Measurements from ENCODE around the gene GNPAT.

Gene GNPAT

GRCh38 chr1:231213831-231214573, 27.0 kb upstream of the GNPAT start:
- DNase-seq (ENCODE audit: low read depth): no peak

GRCh38 chr1:231214918-231215680, 25.9 kb upstream of the GNPAT start:
- no peak for DNase-seq (ENCODE audit: low read depth)

- DNase-seq (ENCODE audit: low read depth): no peak
These were observed 25.2 kb upstream of the GNPAT start for GRCh38 chr1:231215681-231216385.

GRCh38 chr1:231216498-231216897, 24.5 kb upstream of the GNPAT start:
- no peak for DNase-seq (ENCODE audit: low read depth)

GRCh38 chr1:231217056-231217455, 24.0 kb upstream of the GNPAT start:
- no peak for DNase-seq (ENCODE audit: low read depth)

GRCh38 chr1:231218078-231218477, 22.9 kb upstream of the GNPAT start:
- no peak for DNase-seq (ENCODE audit: low read depth)

- DNase-seq (ENCODE audit: low read depth): no peak
These were observed 21.3 kb upstream of the GNPAT start for GRCh38 chr1:231219422-231220401.

GRCh38 chr1:231220801-231221200, 20.2 kb upstream of the GNPAT start:
- DNase-seq (ENCODE audit: low read depth): no peak

GRCh38 chr1:231226156-231226555, 14.9 kb upstream of the GNPAT start:
- no peak for DNase-seq (ENCODE audit: low read depth)

GRCh38 chr1:231231511-231231910, 9.5 kb upstream of the GNPAT start:
- DNase-seq (ENCODE audit: low read depth): no peak

- no peak for DNase-seq (ENCODE audit: low read depth)
These were observed 7.9 kb upstream of the GNPAT start for GRCh38 chr1:231232870-231233734.

- DNase-seq (ENCODE audit: low read depth): no peak
These were observed 7.1 kb upstream of the GNPAT start for GRCh38 chr1:231233735-231234417.

GRCh38 chr1:231234506-231234905, 6.5 kb upstream of the GNPAT start:
- DNase-seq (ENCODE audit: low read depth): no peak

GRCh38 chr1:231235526-231236207, 5.3 kb upstream of the GNPAT start:
- DNase-seq (ENCODE audit: low read depth): no peak

GRCh38 chr1:231236208-231236591, 4.8 kb upstream of the GNPAT start:
- no peak for DNase-seq (ENCODE audit: low read depth)

- no peak for DNase-seq (ENCODE audit: low read depth)
These were observed 4.1 kb upstream of the GNPAT start for GRCh38 chr1:231236938-231237337.

GRCh38 chr1:231238298-231238697, 2.7 kb upstream of the GNPAT start:
- DNase-seq (ENCODE audit: low read depth): no peak

GRCh38 chr1:231240531-231240882, 505 bp upstream of the GNPAT start:
- no peak for DNase-seq (ENCODE audit: low read depth)

- no peak for DNase-seq (ENCODE audit: low read depth)
These were observed 738 bp downstream of the GNPAT start for GRCh38 chr1:231241750-231242149.
